ENCODE results near the gene TWIST2.

Gene TWIST2

GRCh38 chr2:238892796-238893195, 44.9 kb downstream of the TWIST2 start:
- no peak for DNase-seq

- no peak for DNase-seq
Observed at GRCh38 chr2:238893349-238894000, 45.6 kb downstream of the TWIST2 start.

- no peak for DNase-seq
Observed at GRCh38 chr2:238894226-238894949, 46.5 kb downstream of the TWIST2 start.

GRCh38 chr2:238894950-238895298, 47.0 kb downstream of the TWIST2 start:
- DNase-seq, result no peak

GRCh38 chr2:238895361-238895882, 47.5 kb downstream of the TWIST2 start:
- DNase-seq, result no peak

GRCh38 chr2:238895891-238896600, 48.2 kb downstream of the TWIST2 start:
- peak; percentile 90 for DNase-seq

- DNase-seq, result no peak
Observed at GRCh38 chr2:238896641-238897040, 48.8 kb downstream of the TWIST2 start.

GRCh38 chr2:238897122-238897880, 49.4 kb downstream of the TWIST2 start:
- DNase-seq, result no peak

GRCh38 chr2:238897911-238898311, 50.0 kb downstream of the TWIST2 start:
- DNase-seq, result no peak

- DNase-seq, result no peak
Observed at GRCh38 chr2:238898534-238899281, 50.8 kb downstream of the TWIST2 start.

GRCh38 chr2:238899386-238899785, 51.5 kb downstream of the TWIST2 start:
- DNase-seq, result no peak

- DNase-seq, result no peak
Observed at GRCh38 chr2:238900511-238900910, 52.6 kb downstream of the TWIST2 start.

- DNase-seq, result no peak
Observed at GRCh38 chr2:238901461-238902057, 53.7 kb downstream of the TWIST2 start.

- DNase-seq, result no peak
Observed at GRCh38 chr2:238902285-238902684, 54.4 kb downstream of the TWIST2 start.

GRCh38 chr2:238903141-238903540, 55.3 kb downstream of the TWIST2 start:
- DNase-seq, result no peak

- no peak for DNase-seq
Observed at GRCh38 chr2:238904177-238904576, 56.3 kb downstream of the TWIST2 start.

GRCh38 chr2:238904716-238905115, 56.8 kb downstream of the TWIST2 start:
- DNase-seq, result no peak

- no peak for DNase-seq
Observed at GRCh38 chr2:238905224-238905623, 57.3 kb downstream of the TWIST2 start.

- DNase-seq, result peak; percentile 56
Observed at GRCh38 chr2:238905644-238906043, 57.8 kb downstream of the TWIST2 start.

GRCh38 chr2:238906254-238906935, 58.5 kb downstream of the TWIST2 start:
- no peak for DNase-seq
